ENCODE results near the gene CCR3.

Gene CCR3

GRCh38 chr3:46202535-46202934 is 39.7 kb upstream of the CCR3 start:
- no peak for TF ChIP-seq CTCF (IDR thresholded peaks at IDR 0.05)

- TF ChIP-seq CTCF (IDR thresholded peaks at IDR 0.05), result no peak
Measured at GRCh38 chr3:46203681-46204080, 38.6 kb upstream of the CCR3 start.

GRCh38 chr3:46205286-46205960 is 36.8 kb upstream of the CCR3 start:
- no peak for TF ChIP-seq CTCF (IDR thresholded peaks at IDR 0.05)

- TF ChIP-seq CTCF (IDR thresholded peaks at IDR 0.05), result no peak
Measured at GRCh38 chr3:46206282-46207015, 35.8 kb upstream of the CCR3 start.

- peak; percentile 58 for TF ChIP-seq CTCF (IDR thresholded peaks at IDR 0.05)
Measured at GRCh38 chr3:46208167-46208704, 34.0 kb upstream of the CCR3 start, which contains the start of gene CCR1. TSS of gene CCR1 (minus strand) at chr3:46208313. CDS start at chr3:46204313, 4,000 bp downstream.

GRCh38 chr3:46209053-46209452 is 33.2 kb upstream of the CCR3 start:
- TF ChIP-seq CTCF (IDR thresholded peaks at IDR 0.05), result no peak

GRCh38 chr3:46209746-46210470 is 32.4 kb upstream of the CCR3 start:
- TF ChIP-seq CTCF (IDR thresholded peaks at IDR 0.05), result no peak
